DND-41 (cell line): Measurements from ENCODE around the gene MCU.

Source experiments
- ATAC-seq: fragments of 200-7000 bp; cut with Tn5 transposase; 3 replicates; pipeline ENCODE4 v1.9.1; 2021; ENCODE audit warnings: low read depth; ENCODE audit not compliant: insufficient read depth
- DNase-seq: peaks from one replicate; pipeline ENCODE4 v3.0.0-alpha.2; 2020
- H2AFZ ChIP-seq: 2 replicates; pipeline ENCODE4 v1.6.0; 2012; ENCODE audit warnings: low read depth, low read length
- H3K27ac ChIP-seq: 2 replicates; pipeline ENCODE4 v1.5.1; 2012; ENCODE audit warnings: low read length, inconsistent platforms
- H3K27me3 ChIP-seq: fragments of 200-600 bp; sonication (generic); 2 replicates; pipeline ENCODE4 v1.6.0; 2012; ENCODE audit warnings: low read length, mild to moderate bottlenecking, inconsistent platforms; ENCODE audit not compliant: insufficient read depth, poor library complexity
- H3K36me3 ChIP-seq: 2 replicates; pipeline ENCODE4 v1.5.1; 2012; ENCODE audit warnings: low read length, inconsistent platforms; ENCODE audit not compliant: insufficient read depth
- H3K4me1 ChIP-seq: 2 replicates; pipeline ENCODE4 v1.5.1; 2012; ENCODE audit warnings: mild to moderate bottlenecking, low read length; ENCODE audit not compliant: insufficient read depth
- H3K4me2 ChIP-seq: 2 replicates; pipeline ENCODE4 v1.6.0; 2012; ENCODE audit warnings: mild to moderate bottlenecking, moderate library complexity, low read length, inconsistent platforms; ENCODE audit not compliant: insufficient read depth
- H3K4me3 ChIP-seq, 2 experiments: fragments of 200-600 bp in 1 of 2; shearing (Covaris generic) in 1 of 2; 2 replicates each; pipeline ENCODE4 v1.5.1; 2012 to 2016; ENCODE audit warnings: inconsistent platforms in 2 of 2, low read length in 2 of 2, mild to moderate bottlenecking in 2 of 2, low read depth in 1 of 2, moderate library complexity in 1 of 2
- H3K79me2 ChIP-seq: 2 replicates; pipeline ENCODE4 v1.6.0; 2012; ENCODE audit warnings: low read length, inconsistent platforms; ENCODE audit not compliant: insufficient read depth
- H3K9ac ChIP-seq: 2 replicates; pipeline ENCODE4 v1.6.0; 2012; ENCODE audit warnings: low read depth, mild to moderate bottlenecking, inconsistent platforms, low read length, moderate library complexity
- H3K9me3 ChIP-seq: 2 replicates; pipeline ENCODE4 v1.5.1; 2012; ENCODE audit warnings: low read length, moderate library complexity, mild to moderate bottlenecking, inconsistent platforms; ENCODE audit not compliant: insufficient read depth, severe bottlenecking
- H4K20me1 ChIP-seq: 2 replicates; pipeline ENCODE4 v1.6.0; 2012; ENCODE audit warnings: low read length; ENCODE audit not compliant: insufficient read depth
- EZH2 ChIP-seq: IDR thresholded peaks from 3 replicates; pipeline ENCODE4 v1.6.1; 2012; ENCODE audit warnings: borderline replicate concordance, low read depth, mild to moderate bottlenecking, moderate library complexity, low read length, inconsistent platforms; ENCODE audit not compliant: severe bottlenecking
- TF ChIP-seq, protein P1 (sequence below): IDR thresholded peaks from 2 replicates; pipeline ENCODE4 v1.5.1; 2012; ENCODE audit warnings: borderline replicate concordance, low read length, moderate library complexity, mild to moderate bottlenecking; ENCODE audit not compliant: poor library complexity, severe bottlenecking; ENCODE audit errors: extremely low read depth

MCU gene

DNA sequence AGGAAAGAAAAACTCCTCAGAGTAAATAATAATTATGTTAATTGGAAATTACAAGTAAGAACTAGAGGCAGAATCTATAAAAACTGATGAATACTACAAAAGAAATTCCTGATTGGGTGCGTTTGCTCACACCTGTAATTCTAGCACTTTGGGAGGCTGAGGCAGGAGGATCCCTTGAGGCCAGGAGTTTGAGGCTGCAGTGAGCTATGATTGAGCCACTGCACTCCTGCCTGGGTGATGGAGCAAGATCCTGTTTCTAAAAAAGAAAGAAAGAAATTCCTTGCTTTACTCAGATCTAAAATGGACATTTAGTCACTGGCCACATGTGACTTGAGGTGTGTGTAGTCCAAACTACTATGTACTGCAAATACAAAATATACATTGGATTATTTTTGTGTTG is 42.0 kb downstream of the MCU start:
- H3K27ac ChIP-seq = no peak overlapping the region
- peaks cover 8% of the 10 kb centered on the region; the same call in 1 of the 2 replicates for H3K79me2 ChIP-seq
- no peak overlapping the region for H3K9ac ChIP-seq
- no peak for DNase-seq
- no peaks in the 10 kb centered on the region for H3K9me3 ChIP-seq
- H2AFZ ChIP-seq = no peak overlapping the region
- H3K4me3 ChIP-seq = no peak overlapping the region
- TF ChIP-seq, protein P1, sequence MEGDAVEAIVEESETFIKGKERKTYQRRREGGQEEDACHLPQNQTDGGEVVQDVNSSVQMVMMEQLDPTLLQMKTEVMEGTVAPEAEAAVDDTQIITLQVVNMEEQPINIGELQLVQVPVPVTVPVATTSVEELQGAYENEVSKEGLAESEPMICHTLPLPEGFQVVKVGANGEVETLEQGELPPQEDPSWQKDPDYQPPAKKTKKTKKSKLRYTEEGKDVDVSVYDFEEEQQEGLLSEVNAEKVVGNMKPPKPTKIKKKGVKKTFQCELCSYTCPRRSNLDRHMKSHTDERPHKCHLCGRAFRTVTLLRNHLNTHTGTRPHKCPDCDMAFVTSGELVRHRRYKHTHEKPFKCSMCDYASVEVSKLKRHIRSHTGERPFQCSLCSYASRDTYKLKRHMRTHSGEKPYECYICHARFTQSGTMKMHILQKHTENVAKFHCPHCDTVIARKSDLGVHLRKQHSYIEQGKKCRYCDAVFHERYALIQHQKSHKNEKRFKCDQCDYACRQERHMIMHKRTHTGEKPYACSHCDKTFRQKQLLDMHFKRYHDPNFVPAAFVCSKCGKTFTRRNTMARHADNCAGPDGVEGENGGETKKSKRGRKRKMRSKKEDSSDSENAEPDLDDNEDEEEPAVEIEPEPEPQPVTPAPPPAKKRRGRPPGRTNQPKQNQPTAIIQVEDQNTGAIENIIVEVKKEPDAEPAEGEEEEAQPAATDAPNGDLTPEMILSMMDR = no peak
- TF ChIP-seq EZH2 = no peak
- no peak overlapping the region for H3K4me2 ChIP-seq
- no peak for ATAC-seq
- H4K20me1 ChIP-seq = no peaks in the 10 kb centered on the region
- H3K36me3 ChIP-seq = no peaks in the 10 kb centered on the region
- no peaks in the 10 kb centered on the region for H3K27me3 ChIP-seq
- H3K4me1 ChIP-seq = no peaks in the 10 kb centered on the region

DNA sequence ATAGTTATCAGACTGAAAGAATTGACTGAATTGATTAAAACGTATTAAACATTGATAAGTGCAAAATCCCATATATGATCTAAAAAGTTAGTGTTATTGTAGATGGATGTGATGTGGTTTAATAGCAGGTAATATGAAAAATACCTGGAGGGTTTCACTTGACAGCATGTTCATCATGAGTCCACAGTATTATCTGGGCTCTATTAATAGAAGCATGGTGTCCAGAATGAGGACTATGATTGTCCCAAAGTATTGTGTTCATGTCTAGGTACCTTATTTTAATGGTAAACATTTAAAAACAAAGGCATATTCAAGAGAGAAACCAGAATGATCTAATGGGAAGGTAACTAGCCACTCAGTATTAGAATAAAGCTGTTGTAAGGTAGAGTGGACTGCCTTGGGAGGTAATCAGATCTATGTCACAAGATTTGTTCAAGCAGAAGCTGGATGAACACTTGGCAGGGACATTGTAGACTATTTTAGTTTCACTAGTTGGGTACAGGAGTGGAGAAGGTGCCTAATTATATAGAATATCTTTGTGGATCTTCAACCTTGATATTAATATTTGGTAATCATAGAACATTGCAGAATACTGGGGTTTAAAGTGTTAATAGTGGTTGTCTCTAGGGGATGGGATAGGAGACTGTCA is 43.5 kb downstream of the MCU start:
- no peaks in the 10 kb centered on the region for H3K27me3 ChIP-seq
- no peak overlapping the region for H2AFZ ChIP-seq
- H3K27ac ChIP-seq = no peak overlapping the region
- no peak for TF ChIP-seq EZH2
- TF ChIP-seq, protein P1 = no peak
- no peak overlapping the region for H3K4me2 ChIP-seq
- peaks cover 11% of the 10 kb centered on the region; the same call in 1 of the 2 replicates for H3K79me2 ChIP-seq
- H3K36me3 ChIP-seq = no peaks in the 10 kb centered on the region
- H3K9ac ChIP-seq = no peak overlapping the region
- H3K4me1 ChIP-seq = no peaks in the 10 kb centered on the region
- no peak overlapping the region for H3K4me3 ChIP-seq
- H3K9me3 ChIP-seq = no peaks in the 10 kb centered on the region
- DNase-seq = no peak
- ATAC-seq = no peak
- H4K20me1 ChIP-seq = no peaks in the 10 kb centered on the region

DNA sequence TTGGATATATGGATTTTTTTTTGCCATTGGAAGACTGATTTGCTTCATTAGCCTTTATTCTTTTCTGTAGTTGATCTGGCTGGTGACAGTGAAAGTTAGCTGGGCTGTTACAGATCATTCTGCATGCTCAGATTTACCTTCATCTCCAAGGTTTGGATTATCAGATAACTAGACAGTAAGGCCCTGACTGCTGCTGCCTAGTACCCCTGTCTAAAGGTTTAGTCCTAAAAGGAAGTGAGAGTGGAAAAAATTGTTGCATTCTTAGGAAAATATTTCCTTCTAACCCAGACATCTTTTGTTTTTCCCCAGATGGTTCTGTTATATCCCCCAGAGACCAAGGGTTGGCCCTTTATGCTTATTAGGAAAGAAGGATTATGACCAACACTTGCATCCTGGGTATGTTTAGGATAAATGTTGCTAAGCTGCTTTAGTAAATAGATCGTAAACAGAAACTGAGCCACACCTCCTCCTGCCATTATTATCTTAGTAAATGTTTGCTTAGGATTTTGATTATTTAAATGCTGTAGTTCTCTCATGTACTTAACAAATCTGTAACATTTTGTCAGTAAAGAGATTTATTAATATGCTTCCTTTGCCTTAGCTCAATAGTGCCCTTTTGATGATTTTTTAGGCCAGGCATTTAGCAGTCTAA is 44.4 kb downstream of the MCU start:
- no peak for ATAC-seq
- no peak overlapping the region for H3K4me2 ChIP-seq
- TF ChIP-seq, protein P1 = no peak
- TF ChIP-seq EZH2 = no peak

More for the DNA sequence above, 44.4 kb downstream of the MCU start:
- Histone ChIP-seq H3K4me3 (no peak overlapping the region), H3K79me2 (peaks cover 14% of the 10 kb centered on the region), H4K20me1 (no peaks in the 10 kb centered on the region), H3K27me3 (no peaks in the 10 kb centered on the region), H2AFZ (no peak overlapping the region), H3K27ac (no peak overlapping the region), H3K9ac (no peak overlapping the region), H3K36me3 (no peaks in the 10 kb centered on the region), H3K9me3 (no peaks in the 10 kb centered on the region), H3K4me1 (no peaks in the 10 kb centered on the region)
- no peak for DNase-seq
